ENCODE data around the gene REV1.
"Not testable (repeated sequence)": the region's sequence is repeated elsewhere in the genome, so short reads cannot be mapped to it uniquely, and the experiment has no call there.

REV1 gene

DNA sequence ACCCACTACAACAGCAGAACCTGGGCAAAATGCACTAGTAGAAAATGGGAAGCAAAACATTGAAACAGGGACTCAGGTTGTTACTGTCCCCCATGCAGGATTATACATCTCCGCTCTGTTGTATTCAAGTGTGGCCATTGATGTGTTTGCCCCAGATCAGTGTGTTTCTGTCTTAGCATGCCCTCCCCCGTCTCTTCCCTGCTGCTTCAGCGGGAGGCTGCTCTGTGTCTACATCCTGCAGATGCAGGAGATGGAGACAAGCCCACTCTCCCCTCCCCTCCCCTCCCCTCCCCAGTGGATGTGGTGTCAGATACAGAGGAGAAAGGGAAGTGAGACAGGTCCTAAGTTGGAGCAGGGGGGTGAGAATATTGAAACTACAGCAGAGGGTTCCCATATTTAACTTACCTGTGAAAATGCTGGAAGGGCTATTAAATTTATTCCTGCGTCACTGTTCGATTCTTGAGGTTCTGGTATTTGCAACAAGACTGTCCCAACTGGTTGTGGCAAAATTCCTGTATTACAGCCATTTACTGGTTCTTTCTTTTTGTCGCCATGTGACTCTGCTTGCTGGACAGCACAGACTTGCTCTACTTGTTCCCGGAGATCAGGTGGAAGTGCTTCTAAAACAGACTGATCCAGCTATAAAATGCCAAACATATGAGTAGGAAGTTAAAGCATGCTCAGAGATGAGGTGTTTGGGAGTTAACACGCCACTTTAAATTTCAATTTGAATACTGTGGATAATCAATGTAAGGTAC, 85.6 kb downstream of the REV1 start:
- peak; percentile 50 for DNase-seq (ENCODE audit: low read depth, low spot score)

DNA sequence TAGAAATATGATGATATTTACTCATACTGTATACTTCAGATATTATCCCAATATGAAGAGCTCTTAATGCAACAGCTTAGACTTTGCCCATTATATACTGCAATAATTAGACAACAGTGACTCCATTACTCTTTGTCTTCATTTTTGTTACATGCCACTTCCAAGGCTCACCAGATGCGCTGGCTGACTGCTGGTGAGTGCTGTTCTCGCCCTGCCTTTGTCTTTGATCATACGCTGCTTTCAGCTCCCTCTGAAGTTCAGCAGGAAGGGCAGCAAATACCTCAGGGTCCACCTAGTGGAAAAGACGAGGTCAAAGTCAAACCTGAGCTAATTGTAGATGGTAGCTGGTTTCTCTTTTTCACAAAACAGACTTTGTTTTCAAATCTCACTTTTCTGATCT, 86.3 kb downstream of the REV1 start:
- DNase-seq (ENCODE audit: low read depth, low spot score), result peak; percentile 37

DNA sequence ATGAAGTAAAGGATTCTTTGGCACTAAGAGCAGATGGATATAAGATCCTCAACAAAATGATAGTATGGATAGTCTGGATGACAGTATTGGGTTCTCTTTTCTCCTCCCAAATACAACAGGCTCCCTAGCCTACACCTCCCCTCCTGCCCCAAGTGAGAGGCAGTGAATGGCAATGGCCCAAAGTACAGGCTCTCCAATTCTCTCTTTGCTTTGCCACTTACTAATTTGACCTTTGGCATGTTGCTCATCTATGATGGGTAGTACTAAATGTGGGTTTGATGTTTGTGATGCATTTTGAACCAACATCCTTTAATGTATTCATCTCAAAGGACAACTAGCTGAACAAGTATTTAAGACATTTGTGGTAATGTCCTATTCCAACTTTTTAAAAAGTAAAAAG, 86.7 kb downstream of the REV1 start:
- DNase-seq (ENCODE audit: low read depth, low spot score), result no peak

GRCh38 chr2:99401841-99402240, 88.0 kb downstream of the REV1 start:
- no peak for DNase-seq (ENCODE audit: low read depth, low spot score)

DNA sequence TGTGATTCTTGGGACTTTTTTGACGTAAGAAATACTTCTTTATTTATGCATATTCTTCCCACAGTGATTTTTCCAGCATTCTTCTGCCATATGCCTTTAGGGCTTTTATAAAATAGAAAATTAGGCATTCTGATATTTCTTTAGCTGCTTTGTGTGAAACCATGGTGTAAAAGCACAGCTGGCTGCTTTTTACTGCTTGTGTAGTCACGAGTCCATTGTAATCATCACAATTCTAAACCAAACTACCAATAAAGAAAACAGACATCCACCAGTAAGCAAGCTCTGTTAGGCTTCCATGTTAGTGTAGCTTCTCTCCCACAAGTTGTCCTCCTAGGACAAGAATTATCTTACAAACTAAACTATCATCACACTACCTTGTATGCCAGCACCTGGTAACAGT, 90.0 kb downstream of the REV1 start:
- no peak for DNase-seq (ENCODE audit: low read depth, low spot score)

DNA sequence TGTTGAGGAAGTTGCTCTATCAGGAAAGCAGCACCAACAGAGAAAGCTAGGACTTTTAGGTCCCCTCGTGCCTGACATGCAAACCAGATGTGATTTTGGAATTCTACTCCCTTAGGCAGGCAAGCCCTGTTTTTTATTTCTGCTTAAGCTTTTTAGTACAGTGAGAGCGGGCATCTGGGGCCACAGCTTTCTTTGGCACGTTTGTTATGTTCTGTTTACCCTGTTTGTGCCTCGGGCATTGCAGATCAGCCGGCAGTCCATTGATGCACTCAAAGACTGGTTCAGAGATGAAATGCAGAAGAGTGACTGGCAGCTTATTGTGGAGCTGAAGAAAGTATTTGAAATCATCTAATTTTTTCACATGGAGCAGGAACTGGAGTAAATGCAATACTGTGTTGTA, 90.8 kb downstream of the REV1 start:
- no peak for DNase-seq (ENCODE audit: low read depth, low spot score)

DNA sequence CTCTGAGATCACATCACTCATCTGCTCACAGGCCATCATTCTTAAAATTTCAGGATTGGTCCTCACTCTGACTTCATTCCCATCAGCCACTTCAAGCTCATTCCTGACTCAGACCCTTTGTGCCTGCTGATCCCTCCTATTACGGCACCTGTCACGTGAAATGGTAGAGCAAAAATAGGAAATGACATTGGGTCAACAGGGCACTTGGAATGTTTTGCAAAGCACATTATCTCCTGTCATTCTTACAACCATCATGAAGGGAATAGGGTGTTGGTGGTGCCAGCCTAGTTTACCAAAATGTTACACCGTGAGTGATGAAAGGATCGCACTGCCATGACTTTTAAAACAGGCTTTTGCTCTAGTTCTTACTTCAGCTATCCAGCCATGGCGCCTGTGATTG, 91.5 kb downstream of the REV1 start:
- DNase-seq (ENCODE audit: low read depth, low spot score), result no peak

GRCh38 chr2:99397266-99397920, 92.4 kb downstream of the REV1 start:
- DNase-seq (ENCODE audit: low read depth, low spot score), result no peak

GRCh38 chr2:99395589-99396130, 94.2 kb downstream of the REV1 start:
- no peak for DNase-seq (ENCODE audit: low read depth, low spot score)

- DNase-seq (ENCODE audit: low read depth, low spot score), result no peak
Measured at GRCh38 chr2:99389946-99390345, 99.9 kb downstream of the REV1 start.

DNA sequence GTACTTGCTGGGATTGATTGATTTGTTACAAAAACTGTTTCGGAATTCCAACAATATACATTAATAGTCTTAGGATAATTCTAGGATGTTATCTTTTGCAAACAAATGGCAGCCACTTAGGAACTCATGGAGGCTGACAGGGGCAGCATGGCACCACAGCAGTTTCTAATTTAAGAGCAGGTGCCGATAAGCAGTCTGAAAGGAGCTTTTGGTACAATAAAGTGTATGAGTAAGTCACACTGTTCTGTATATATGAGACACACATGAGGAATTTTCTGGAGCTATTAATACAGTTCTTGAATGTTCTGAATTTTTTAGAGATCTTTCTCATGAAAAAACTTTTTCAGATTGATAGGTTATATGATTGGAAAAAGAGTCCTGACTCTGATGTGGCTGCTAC, 100.4 kb downstream of the REV1 start:
- DNase-seq (ENCODE audit: low read depth, low spot score), result no peak

DNA sequence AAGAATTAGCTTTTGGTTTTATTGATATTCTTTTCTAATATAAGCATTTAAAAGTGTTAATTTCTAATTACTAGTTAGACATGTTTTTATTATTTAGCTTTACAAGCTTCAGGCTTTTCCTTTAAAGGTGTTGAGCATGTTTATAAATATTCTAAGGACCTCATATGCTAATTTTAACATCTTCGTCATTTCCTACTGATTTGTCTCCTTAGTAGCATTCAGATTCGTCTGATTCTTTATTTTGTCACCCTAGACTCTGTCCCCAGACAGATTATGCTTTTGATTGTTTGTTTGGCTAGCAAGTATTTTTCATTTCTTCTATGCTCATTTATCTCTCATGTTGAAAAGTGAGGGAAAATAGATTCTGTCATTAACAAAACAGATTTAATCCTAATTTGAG, 100.9 kb downstream of the REV1 start:
- no peak for DNase-seq (ENCODE audit: low read depth, low spot score)

DNA sequence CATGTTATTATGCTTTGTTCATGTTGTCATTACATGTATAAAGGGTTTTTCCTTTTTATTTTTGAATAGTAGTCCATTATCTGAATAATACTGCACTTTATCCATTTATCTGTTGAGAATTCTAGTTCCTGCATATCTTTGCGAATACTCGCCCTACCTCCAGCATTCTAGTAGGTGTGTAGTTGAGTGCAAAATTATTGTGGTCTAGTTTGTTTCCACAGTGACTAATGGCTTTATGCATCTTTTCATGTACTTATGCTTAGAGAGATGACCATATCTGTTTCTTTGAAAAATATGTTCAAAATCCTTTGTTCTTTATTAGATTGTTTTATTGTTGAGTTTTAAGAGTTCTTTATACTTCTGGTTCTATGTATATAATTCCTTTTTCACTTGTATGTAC, 103.8 kb downstream of the REV1 start:
- DNase-seq (ENCODE audit: low read depth, low spot score), result no peak

GRCh38 chr2:99382143-99382542, 107.7 kb downstream of the REV1 start:
- no peak for DNase-seq (ENCODE audit: low read depth, low spot score)

GRCh38 chr2:99380376-99381010, 109.3 kb downstream of the REV1 start:
- DNase-seq (ENCODE audit: low read depth, low spot score), result no peak

DNA sequence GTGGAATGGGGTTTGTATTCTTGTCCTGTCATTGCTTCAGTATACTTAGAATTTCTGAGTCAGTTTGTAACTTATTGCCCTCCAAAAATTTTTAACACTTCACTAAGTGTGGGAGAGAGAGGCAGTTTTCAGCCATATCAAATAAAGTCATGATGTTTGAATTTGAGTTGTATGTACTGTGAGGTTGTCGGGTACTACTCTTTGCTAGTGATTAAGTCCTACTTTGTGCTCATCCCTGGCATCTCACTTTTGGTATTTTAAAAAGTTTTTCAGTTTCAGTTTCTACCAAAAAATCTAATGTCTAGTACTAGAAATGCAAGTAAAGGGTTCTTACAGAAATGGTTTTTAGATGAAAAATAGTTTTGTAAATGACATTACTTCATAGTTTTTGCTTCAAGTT, 111.9 kb downstream of the REV1 start:
- DNase-seq (ENCODE audit: low read depth, low spot score), result no peak

- no peak for DNase-seq (ENCODE audit: low read depth, low spot score)
Measured at GRCh38 chr2:99376254-99376864, 113.5 kb downstream of the REV1 start.

DNA sequence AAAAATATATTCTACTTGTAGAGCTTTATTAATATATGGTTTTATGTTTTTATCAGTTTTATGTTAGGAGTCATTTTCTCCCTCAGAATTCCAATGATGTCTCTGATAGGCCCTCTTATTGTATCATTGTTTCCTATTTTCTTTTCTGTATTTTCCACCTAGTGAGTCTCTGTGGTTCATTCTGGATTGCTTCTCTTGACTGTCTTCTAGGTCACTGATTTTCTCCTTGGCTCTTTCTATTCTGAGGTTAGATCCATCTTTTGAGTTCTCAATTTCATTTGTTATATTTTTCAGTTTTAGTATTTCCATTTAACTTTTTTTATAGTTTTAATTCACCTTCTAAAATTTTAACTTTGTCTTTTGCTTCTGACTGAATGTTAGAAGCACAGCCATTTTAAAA, 115.1 kb downstream of the REV1 start:
- no peak for DNase-seq (ENCODE audit: low read depth, low spot score)

GRCh38 chr2:99373144-99373543, 116.7 kb downstream of the REV1 start:
- DNase-seq (ENCODE audit: low read depth, low spot score), result no peak

- not testable (repeated sequence) for DNase-seq (ENCODE audit: low read depth, low spot score)
Measured at GRCh38 chr2:99368854-99369253, 121.0 kb downstream of the REV1 start.

GRCh38 chr2:99365661-99366060, 124.2 kb downstream of the REV1 start:
- DNase-seq (ENCODE audit: low read depth, low spot score), result no peak

GRCh38 chr2:99356853-99357252, 133.0 kb downstream of the REV1 start:
- no peak for DNase-seq (ENCODE audit: low read depth, low spot score)

Data from ELF-1 (cell line).